Measurements from ENCODE around the gene OR10A6.

DNA sequence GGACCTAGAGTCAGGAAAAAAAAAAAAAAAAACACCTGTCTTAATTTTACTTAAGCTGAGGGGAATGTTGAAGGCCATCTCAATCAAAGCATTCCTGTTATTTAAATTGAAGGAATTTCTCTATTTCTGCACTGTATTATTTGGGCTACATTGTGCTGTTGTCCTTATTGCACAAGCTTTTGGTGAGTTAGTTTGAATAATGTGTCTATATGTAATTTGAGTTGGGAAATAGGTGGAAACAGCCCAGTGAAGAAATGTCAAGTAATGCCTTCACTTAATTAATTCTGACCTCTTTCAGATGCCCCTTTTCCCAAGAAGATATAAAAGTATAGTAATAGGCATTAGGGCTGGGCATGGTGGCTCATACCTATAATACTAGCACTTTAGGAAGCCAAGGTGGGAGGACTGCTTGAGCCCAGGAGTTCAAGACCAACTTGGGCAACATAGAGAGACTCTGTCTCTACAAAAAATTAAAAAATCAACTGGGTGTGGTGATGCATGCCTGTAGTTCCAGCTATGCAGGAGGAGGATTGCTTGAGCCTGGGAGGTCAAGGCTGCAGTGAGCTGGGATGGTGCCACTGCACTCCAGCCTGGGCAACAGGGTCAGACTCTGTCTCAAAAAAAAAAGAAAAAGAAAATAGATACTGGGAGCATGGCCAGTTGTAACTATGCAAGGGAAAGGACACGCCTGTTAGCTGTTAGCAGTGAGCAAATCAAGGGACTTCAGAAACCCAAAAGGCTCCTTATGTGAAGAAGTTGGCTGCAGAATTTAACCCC is 34.9 kb downstream of the OR10A6 start:
- TF ChIP-seq KDM1A (IDR thresholded peaks at IDR 0.05; ENCODE audit: borderline replicate concordance) = no peak
- TF ChIP-seq, protein P1, sequence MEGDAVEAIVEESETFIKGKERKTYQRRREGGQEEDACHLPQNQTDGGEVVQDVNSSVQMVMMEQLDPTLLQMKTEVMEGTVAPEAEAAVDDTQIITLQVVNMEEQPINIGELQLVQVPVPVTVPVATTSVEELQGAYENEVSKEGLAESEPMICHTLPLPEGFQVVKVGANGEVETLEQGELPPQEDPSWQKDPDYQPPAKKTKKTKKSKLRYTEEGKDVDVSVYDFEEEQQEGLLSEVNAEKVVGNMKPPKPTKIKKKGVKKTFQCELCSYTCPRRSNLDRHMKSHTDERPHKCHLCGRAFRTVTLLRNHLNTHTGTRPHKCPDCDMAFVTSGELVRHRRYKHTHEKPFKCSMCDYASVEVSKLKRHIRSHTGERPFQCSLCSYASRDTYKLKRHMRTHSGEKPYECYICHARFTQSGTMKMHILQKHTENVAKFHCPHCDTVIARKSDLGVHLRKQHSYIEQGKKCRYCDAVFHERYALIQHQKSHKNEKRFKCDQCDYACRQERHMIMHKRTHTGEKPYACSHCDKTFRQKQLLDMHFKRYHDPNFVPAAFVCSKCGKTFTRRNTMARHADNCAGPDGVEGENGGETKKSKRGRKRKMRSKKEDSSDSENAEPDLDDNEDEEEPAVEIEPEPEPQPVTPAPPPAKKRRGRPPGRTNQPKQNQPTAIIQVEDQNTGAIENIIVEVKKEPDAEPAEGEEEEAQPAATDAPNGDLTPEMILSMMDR (IDR thresholded peaks at IDR 0.05 in 2 of 3, conservative IDR thresholded peaks at IDR 0.05 in 1 of 3; ENCODE audit: control insufficient read depth in 2 of 3, extremely low read depth in 1 of 3, insufficient read depth in 1 of 3, low read depth in 3 of 3, low read length in 3 of 3) = no peak
- TF ChIP-seq CEBPB (IDR thresholded peaks at IDR 0.05; ENCODE audit: borderline replicate concordance in 1 of 2, low read depth in 2 of 2, low read length in 2 of 2) = no peak
- TF ChIP-seq, protein P2, sequence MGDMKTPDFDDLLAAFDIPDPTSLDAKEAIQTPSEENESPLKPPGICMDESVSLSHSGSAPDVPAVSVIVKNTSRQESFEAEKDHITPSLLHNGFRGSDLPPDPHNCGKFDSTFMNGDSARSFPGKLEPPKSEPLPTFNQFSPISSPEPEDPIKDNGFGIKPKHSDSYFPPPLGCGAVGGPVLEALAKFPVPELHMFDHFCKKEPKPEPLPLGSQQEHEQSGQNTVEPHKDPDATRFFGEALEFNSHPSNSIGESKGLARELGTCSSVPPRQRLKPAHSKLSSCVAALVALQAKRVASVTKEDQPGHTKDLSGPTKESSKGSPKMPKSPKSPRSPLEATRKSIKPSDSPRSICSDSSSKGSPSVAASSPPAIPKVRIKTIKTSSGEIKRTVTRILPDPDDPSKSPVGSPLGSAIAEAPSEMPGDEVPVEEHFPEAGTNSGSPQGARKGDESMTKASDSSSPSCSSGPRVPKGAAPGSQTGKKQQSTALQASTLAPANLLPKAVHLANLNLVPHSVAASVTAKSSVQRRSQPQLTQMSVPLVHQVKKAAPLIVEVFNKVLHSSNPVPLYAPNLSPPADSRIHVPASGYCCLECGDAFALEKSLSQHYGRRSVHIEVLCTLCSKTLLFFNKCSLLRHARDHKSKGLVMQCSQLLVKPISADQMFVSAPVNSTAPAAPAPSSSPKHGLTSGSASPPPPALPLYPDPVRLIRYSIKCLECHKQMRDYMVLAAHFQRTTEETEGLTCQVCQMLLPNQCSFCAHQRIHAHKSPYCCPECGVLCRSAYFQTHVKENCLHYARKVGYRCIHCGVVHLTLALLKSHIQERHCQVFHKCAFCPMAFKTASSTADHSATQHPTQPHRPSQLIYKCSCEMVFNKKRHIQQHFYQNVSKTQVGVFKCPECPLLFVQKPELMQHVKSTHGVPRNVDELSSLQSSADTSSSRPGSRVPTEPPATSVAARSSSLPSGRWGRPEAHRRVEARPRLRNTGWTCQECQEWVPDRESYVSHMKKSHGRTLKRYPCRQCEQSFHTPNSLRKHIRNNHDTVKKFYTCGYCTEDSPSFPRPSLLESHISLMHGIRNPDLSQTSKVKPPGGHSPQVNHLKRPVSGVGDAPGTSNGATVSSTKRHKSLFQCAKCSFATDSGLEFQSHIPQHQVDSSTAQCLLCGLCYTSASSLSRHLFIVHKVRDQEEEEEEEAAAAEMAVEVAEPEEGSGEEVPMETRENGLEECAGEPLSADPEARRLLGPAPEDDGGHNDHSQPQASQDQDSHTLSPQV (IDR thresholded peaks at IDR 0.05) = no peak
- TF ChIP-seq EZH2 (IDR thresholded peaks at IDR 0.05; ENCODE audit: borderline replicate concordance, control insufficient read depth, low read depth, low read length) = no peak
- no peak for TF ChIP-seq MTA3 (IDR thresholded peaks at IDR 0.05; ENCODE audit: borderline replicate concordance, low read length)
- TF ChIP-seq POLR2AphosphoS5 (IDR thresholded peaks at IDR 0.05; ENCODE audit: low read length) = no peak
- TF ChIP-seq, protein P3, sequence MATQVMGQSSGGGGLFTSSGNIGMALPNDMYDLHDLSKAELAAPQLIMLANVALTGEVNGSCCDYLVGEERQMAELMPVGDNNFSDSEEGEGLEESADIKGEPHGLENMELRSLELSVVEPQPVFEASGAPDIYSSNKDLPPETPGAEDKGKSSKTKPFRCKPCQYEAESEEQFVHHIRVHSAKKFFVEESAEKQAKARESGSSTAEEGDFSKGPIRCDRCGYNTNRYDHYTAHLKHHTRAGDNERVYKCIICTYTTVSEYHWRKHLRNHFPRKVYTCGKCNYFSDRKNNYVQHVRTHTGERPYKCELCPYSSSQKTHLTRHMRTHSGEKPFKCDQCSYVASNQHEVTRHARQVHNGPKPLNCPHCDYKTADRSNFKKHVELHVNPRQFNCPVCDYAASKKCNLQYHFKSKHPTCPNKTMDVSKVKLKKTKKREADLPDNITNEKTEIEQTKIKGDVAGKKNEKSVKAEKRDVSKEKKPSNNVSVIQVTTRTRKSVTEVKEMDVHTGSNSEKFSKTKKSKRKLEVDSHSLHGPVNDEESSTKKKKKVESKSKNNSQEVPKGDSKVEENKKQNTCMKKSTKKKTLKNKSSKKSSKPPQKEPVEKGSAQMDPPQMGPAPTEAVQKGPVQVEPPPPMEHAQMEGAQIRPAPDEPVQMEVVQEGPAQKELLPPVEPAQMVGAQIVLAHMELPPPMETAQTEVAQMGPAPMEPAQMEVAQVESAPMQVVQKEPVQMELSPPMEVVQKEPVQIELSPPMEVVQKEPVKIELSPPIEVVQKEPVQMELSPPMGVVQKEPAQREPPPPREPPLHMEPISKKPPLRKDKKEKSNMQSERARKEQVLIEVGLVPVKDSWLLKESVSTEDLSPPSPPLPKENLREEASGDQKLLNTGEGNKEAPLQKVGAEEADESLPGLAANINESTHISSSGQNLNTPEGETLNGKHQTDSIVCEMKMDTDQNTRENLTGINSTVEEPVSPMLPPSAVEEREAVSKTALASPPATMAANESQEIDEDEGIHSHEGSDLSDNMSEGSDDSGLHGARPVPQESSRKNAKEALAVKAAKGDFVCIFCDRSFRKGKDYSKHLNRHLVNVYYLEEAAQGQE (IDR thresholded peaks at IDR 0.05; ENCODE audit: low read depth, low read length) = no peak
- no peak for TF ChIP-seq EP300 (IDR thresholded peaks at IDR 0.05; ENCODE audit: borderline replicate concordance in 1 of 2, control insufficient read depth in 1 of 2, low read depth in 2 of 2, low read length in 2 of 2)
- TF ChIP-seq, protein P4, sequence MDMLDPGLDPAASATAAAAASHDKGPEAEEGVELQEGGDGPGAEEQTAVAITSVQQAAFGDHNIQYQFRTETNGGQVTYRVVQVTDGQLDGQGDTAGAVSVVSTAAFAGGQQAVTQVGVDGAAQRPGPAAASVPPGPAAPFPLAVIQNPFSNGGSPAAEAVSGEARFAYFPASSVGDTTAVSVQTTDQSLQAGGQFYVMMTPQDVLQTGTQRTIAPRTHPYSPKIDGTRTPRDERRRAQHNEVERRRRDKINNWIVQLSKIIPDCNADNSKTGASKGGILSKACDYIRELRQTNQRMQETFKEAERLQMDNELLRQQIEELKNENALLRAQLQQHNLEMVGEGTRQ (IDR thresholded peaks at IDR 0.05; ENCODE audit: borderline replicate concordance, low read depth, low read length) = no peak
- no peak for TF ChIP-seq DPF2 (IDR thresholded peaks at IDR 0.05)
- TF ChIP-seq, protein P5, sequence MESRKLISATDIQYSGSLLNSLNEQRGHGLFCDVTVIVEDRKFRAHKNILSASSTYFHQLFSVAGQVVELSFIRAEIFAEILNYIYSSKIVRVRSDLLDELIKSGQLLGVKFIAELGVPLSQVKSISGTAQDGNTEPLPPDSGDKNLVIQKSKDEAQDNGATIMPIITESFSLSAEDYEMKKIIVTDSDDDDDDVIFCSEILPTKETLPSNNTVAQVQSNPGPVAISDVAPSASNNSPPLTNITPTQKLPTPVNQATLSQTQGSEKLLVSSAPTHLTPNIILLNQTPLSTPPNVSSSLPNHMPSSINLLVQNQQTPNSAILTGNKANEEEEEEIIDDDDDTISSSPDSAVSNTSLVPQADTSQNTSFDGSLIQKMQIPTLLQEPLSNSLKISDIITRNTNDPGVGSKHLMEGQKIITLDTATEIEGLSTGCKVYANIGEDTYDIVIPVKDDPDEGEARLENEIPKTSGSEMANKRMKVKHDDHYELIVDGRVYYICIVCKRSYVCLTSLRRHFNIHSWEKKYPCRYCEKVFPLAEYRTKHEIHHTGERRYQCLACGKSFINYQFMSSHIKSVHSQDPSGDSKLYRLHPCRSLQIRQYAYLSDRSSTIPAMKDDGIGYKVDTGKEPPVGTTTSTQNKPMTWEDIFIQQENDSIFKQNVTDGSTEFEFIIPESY (IDR thresholded peaks at IDR 0.05) = no peak

Measured in GM12878 (cell line).